ENCODE measurements around the gene ABCC5. TPM values are rescaled to one million over a fixed set of nuclear protein-coding genes. Genes with fewer than 3 reads are reported as not detected.

The ABCC5 gene
- polyA plus RNA-seq, 1 donor (not counting 4 experiments of a cell fraction or from before 2014, with no cell fraction given) = 28.7 TPM

DNA sequence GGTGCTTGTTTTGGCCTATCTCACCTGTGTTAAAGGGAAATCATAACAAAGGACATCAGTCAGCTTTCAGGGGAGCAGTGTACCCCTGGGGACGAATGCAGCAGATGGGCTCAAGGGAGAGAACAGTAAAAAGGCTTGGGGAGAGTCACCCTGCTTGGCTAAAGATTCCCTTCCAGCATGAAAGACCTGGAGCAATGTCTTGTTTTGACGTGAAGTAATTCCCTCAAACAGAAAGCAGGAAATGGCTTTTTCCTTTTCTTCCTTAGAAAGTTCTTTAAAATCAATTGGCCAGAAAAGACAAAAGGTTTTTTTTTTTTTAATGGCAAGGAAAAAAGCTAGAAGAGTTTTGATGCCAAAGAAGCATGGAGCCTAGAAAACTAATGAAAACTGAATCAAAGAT lies 76.5 kb downstream of the ABCC5 start:
- H3K36me3 ChIP-seq (ENCODE audit: control insufficient read depth in 2 of 2, extremely low read depth in 1 of 2, insufficient read depth in 2 of 2, low read length in 2 of 2) = peaks cover 16 to 21% of the 10 kb centered on the region in 2 experiments
- H3K27me3 ChIP-seq (ENCODE audit: control insufficient read depth, extremely low read depth, insufficient read depth, low read length) = no peaks in the 10 kb centered on the region
- DNase-seq (ENCODE audit: low read depth, low spot score) (no peak), FAIRE-seq (no peak)
- H3K9me1 ChIP-seq (ENCODE audit: control insufficient read depth, extremely low read depth, insufficient read depth, low read length) = no peaks in the 10 kb centered on the region
- H3K4me3 ChIP-seq (ENCODE audit: control insufficient read depth in 2 of 3, extremely low read depth in 1 of 3, insufficient read depth in 2 of 3, low read depth in 1 of 3, low read length in 3 of 3) = no peak overlapping the region
- no peaks in the 10 kb centered on the region for H3K4me1 ChIP-seq (ENCODE audit: control insufficient read depth, extremely low read depth, insufficient read depth, low read length)
- no peaks in the 10 kb centered on the region for H3K79me2 ChIP-seq (ENCODE audit: control insufficient read depth, insufficient read depth, low read length)
- TF ChIP-seq, protein P1, sequence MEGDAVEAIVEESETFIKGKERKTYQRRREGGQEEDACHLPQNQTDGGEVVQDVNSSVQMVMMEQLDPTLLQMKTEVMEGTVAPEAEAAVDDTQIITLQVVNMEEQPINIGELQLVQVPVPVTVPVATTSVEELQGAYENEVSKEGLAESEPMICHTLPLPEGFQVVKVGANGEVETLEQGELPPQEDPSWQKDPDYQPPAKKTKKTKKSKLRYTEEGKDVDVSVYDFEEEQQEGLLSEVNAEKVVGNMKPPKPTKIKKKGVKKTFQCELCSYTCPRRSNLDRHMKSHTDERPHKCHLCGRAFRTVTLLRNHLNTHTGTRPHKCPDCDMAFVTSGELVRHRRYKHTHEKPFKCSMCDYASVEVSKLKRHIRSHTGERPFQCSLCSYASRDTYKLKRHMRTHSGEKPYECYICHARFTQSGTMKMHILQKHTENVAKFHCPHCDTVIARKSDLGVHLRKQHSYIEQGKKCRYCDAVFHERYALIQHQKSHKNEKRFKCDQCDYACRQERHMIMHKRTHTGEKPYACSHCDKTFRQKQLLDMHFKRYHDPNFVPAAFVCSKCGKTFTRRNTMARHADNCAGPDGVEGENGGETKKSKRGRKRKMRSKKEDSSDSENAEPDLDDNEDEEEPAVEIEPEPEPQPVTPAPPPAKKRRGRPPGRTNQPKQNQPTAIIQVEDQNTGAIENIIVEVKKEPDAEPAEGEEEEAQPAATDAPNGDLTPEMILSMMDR (optimal IDR thresholded peaks at IDR 0.05 in 1 of 3, IDR thresholded peaks at IDR 0.05 in 1 of 3, conservative IDR thresholded peaks at IDR 0.05 in 1 of 3; ENCODE audit: extremely low read depth in 1 of 3, insufficient read depth in 2 of 3, low read length in 3 of 3) = no peak
- TF ChIP-seq EZH2 (IDR thresholded peaks at IDR 0.05; ENCODE audit: low read length) = no peak
- no peak overlapping the region for H3K27ac ChIP-seq (ENCODE audit: control insufficient read depth, insufficient read depth, low read length)
- dilution Hi-C loops (cut with MboI; ENCODE audit: extremely low pct_ligation_motif_present, low sequenced_read_pairs) = no loop called here
- H2AFZ ChIP-seq (ENCODE audit: control insufficient read depth, low read length) = no peak overlapping the region
- no peak overlapping the region for H3K9ac ChIP-seq (ENCODE audit: control insufficient read depth, extremely low read depth, insufficient read depth, low read length)
- H3K9me3 ChIP-seq (ENCODE audit: control insufficient read depth, low read depth, low read length) = no peaks in the 10 kb centered on the region
- H4K20me1 ChIP-seq (ENCODE audit: control insufficient read depth, extremely low read depth, insufficient read depth, low read length) = no peaks in the 10 kb centered on the region
- no peak overlapping the region for H3K4me2 ChIP-seq (ENCODE audit: control insufficient read depth, extremely low read depth, insufficient read depth, low read depth, low read length)

DNA sequence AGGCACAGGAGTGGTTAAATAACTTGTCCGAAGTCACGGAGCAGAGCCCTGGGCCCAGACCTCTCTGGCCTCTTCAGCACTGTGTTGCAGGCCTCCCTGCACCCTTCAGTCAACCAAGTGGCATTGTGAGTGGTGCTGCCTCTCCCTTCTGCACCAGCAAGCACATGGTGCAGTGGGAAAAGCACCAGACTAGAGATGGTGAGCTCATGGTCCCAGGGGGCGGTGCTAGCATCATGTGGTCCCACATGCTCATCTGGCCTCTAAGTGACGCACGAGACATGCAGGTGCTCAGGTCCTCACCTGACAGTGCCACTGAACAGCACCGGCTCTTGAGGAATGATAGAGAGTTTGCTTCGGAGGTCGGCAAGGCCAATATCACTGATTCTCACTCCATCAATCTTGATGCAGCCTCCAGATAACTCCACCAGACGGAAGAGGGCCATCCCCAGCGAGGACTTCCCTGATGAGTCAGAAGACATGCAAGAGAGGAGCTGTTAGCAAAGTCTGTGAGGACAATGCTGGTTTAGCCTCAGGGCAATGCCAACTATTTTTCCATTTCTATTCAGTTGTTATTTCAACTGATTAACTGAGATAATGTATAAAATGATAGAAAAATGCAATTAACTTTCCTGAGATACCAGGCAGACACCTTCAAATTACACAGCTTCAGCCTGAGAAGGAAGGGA lies 79.9 kb downstream of the ABCC5 start:
- dilution Hi-C loops (cut with MboI; ENCODE audit: extremely low pct_ligation_motif_present, low sequenced_read_pairs) = no loop called here
- peaks cover 14 to 18% of the 10 kb centered on the region in 2 experiments for H3K36me3 ChIP-seq (ENCODE audit: control insufficient read depth in 2 of 2, extremely low read depth in 1 of 2, insufficient read depth in 2 of 2, low read length in 2 of 2)
- DNase-seq (ENCODE audit: low read depth, low spot score) = no peak

More for the DNA sequence above, 79.9 kb downstream of the ABCC5 start:
- no peaks in the 10 kb centered on the region for H3K79me2 ChIP-seq (ENCODE audit: control insufficient read depth, insufficient read depth, low read length)
- H3K9me3 ChIP-seq (ENCODE audit: control insufficient read depth, low read depth, low read length) = no peaks in the 10 kb centered on the region
- H3K4me2 ChIP-seq (ENCODE audit: control insufficient read depth, extremely low read depth, insufficient read depth, low read depth, low read length) = no peak overlapping the region
- no peaks in the 10 kb centered on the region for H3K9me1 ChIP-seq (ENCODE audit: control insufficient read depth, extremely low read depth, insufficient read depth, low read length)
- no peaks in the 10 kb centered on the region for H3K4me1 ChIP-seq (ENCODE audit: control insufficient read depth, extremely low read depth, insufficient read depth, low read length)
- no peak for FAIRE-seq
- no peak overlapping the region for H3K4me3 ChIP-seq (ENCODE audit: control insufficient read depth in 2 of 3, extremely low read depth in 1 of 3, insufficient read depth in 2 of 3, low read depth in 1 of 3, low read length in 3 of 3)
- no peak overlapping the region for H2AFZ ChIP-seq (ENCODE audit: control insufficient read depth, low read length)
- no peaks in the 10 kb centered on the region for H3K27me3 ChIP-seq (ENCODE audit: control insufficient read depth, extremely low read depth, insufficient read depth, low read length)
- H4K20me1 ChIP-seq (ENCODE audit: control insufficient read depth, extremely low read depth, insufficient read depth, low read length) = no peaks in the 10 kb centered on the region
- no peak overlapping the region for H3K9ac ChIP-seq (ENCODE audit: control insufficient read depth, extremely low read depth, insufficient read depth, low read length)
- H3K27ac ChIP-seq (ENCODE audit: control insufficient read depth, insufficient read depth, low read length) = no peak overlapping the region
- TF ChIP-seq EZH2 (IDR thresholded peaks at IDR 0.05; ENCODE audit: low read length) = no peak
- TF ChIP-seq, protein P1 (optimal IDR thresholded peaks at IDR 0.05 in 1 of 3, IDR thresholded peaks at IDR 0.05 in 1 of 3, conservative IDR thresholded peaks at IDR 0.05 in 1 of 3; ENCODE audit: extremely low read depth in 1 of 3, insufficient read depth in 2 of 3, low read length in 3 of 3) = no peak

All from keratinocyte (primary cell).